ENCODE results near the gene U2AF2. TPM values are rescaled to one million over a fixed set of nuclear protein-coding genes. Genes with fewer than 3 reads are reported as not detected.

Gene U2AF2
- total RNA-seq, 2 experiments from 2014 or later = 211 to 264 TPM

- Histone ChIP-seq H3K9me2 (ENCODE audit: insufficient read depth, low read length) (no peaks in the 10 kb centered on the region), H3K27ac (ENCODE audit: low read depth, low read length, poor library complexity, severe bottlenecking) (no peak overlapping the region), H3K4me3 (ENCODE audit: low read depth, low read length, poor library complexity, severe bottlenecking) (peak overlapping the region; percentile 67), H3K79me2 (ENCODE audit: insufficient read depth, low read depth, low read length) (no peaks in the 10 kb centered on the region), H4K20me1 (ENCODE audit: insufficient read depth, low read length) (no peaks in the 10 kb centered on the region), H3K4me2 (ENCODE audit: low read length) (peak overlapping the region; percentile 91), H2AFZ (ENCODE audit: low read length) (peak overlapping the region; percentile 46; the same call in 1 of the 2 replicates), H3K9me3 (ENCODE audit: low read length) (no peaks in the 10 kb centered on the region), H3K36me3 (ENCODE audit: insufficient read depth, low read length) (peaks cover 8% of the 10 kb centered on the region; the same call in 1 of the 2 replicates), H3K4me1 (ENCODE audit: insufficient read depth, low read length, poor library complexity, severe bottlenecking) (peaks cover 11% of the 10 kb centered on the region)
- CTCF ChIA-PET (ENCODE audit: unreplicated experiment) = interaction anchor here (0.7 kb wide), 1 partner anchor 38 kb away, joined by 3 read pairs; no protein-coding TSS in a partner anchor
- BruUV-seq (replicated peaks) = no TSS peak
- POLR2A ChIA-PET = interaction anchor here (0.5 to 1.3 kb wide), 14 partner anchors 8 to 690 kb away, joined by 3 to 15 read pairs (median 4); partner anchors contain the start of genes FIZ1, U2AF2 and ZSCAN5A
- no peak for DNase-seq (ENCODE audit: low spot score)
- intact Hi-C loops (cut with micrococcal nuclease; ENCODE audit: unreplicated experiment) = no loop called here
- no peak for TF ChIP-seq CTCF (conservative IDR thresholded peaks at IDR 0.05; ENCODE audit: low read length)
- no peak for TF ChIP-seq EZH2phosphoT487 (IDR thresholded peaks at IDR 0.05; ENCODE audit: borderline replicate concordance, low read depth, low read length)
Observed at GRCh38 chr19:55625004-55625326, 29.9 kb upstream of the U2AF2 start.

DNA sequence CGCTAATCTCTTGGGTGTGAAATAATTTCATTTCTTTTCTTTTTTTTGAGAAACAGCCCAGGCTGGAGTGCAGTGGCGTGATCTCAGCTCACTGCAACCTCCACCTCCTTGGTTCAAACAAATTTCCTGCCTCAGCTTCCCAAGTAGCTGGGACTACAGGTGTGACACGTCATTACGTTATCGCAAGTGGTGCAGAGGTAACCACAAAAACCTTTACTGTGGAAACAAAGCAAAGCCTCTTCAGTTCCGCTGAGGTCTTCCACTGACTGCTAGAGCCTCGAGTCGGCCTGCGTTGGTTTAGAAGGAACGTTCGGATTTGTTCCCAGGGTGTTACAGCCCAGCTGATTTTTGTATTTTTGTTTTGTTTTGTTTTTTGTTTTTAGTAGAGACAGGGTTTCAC is 28.5 kb upstream of the U2AF2 start:
- no peaks in the 10 kb centered on the region for H4K20me1 ChIP-seq (ENCODE audit: insufficient read depth, low read length)
- no TSS peak for BruUV-seq (replicated peaks)
- H3K79me2 ChIP-seq (ENCODE audit: insufficient read depth, low read depth, low read length) = no peaks in the 10 kb centered on the region
- DNase-seq (ENCODE audit: low spot score) = no peak
- no peak overlapping the region for H3K4me3 ChIP-seq (ENCODE audit: low read depth, low read length, poor library complexity, severe bottlenecking)
- no peaks in the 10 kb centered on the region for H3K36me3 ChIP-seq (ENCODE audit: insufficient read depth, low read length)
- H3K9me2 ChIP-seq (ENCODE audit: insufficient read depth, low read length) = no peaks in the 10 kb centered on the region
- ChIA-PET POLR2A (no interaction called here), CTCF (ENCODE audit: unreplicated experiment) (interaction anchor here (0.9 kb wide), 1 partner anchor 20 kb away, joined by 3 read pairs; no protein-coding TSS in a partner anchor)
- intact Hi-C loops (cut with micrococcal nuclease; ENCODE audit: unreplicated experiment) = no loop called here
- no peak overlapping the region for H3K4me2 ChIP-seq (ENCODE audit: low read length)
- peaks cover 11% of the 10 kb centered on the region for H3K4me1 ChIP-seq (ENCODE audit: insufficient read depth, low read length, poor library complexity, severe bottlenecking)
- H3K9me3 ChIP-seq (ENCODE audit: low read length) = no peaks in the 10 kb centered on the region
- no peak overlapping the region for H3K27ac ChIP-seq (ENCODE audit: low read depth, low read length, poor library complexity, severe bottlenecking)
- no peak overlapping the region for H2AFZ ChIP-seq (ENCODE audit: low read length)
- no peak for TF ChIP-seq CTCF (conservative IDR thresholded peaks at IDR 0.05; ENCODE audit: low read length)

DNA sequence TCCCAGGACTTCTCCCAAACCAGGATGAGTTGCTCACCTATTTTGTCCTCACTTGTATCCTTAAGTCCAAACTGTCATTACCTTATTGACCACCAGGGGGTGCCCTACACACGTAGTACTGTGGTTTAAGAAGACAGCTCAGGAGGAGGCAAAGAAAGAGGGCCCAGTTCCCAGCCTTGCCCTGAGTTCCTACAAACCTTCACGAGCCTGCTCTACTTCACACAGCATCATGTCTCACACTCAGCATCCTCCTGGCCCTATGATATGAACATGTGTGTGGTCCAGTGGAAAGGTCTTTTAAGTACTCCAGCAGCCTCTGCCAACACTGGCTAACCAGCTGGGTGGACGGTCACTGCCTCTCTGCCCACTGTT is 22.4 kb upstream of the U2AF2 start:
- intact Hi-C loops (cut with micrococcal nuclease; ENCODE audit: unreplicated experiment) = no loop called here
- BruUV-seq (replicated peaks) = no TSS peak
- Histone ChIP-seq H3K36me3 (ENCODE audit: insufficient read depth, low read length) (no peaks in the 10 kb centered on the region), H2AFZ (ENCODE audit: low read length) (no peak overlapping the region), H3K4me2 (ENCODE audit: low read length) (peak overlapping the region; percentile 30; the same call in 1 of the 2 replicates), H3K4me1 (ENCODE audit: insufficient read depth, low read length, poor library complexity, severe bottlenecking) (peaks cover 34% of the 10 kb centered on the region), H4K20me1 (ENCODE audit: insufficient read depth, low read length) (no peaks in the 10 kb centered on the region), H3K27ac (ENCODE audit: low read depth, low read length, poor library complexity, severe bottlenecking) (no peak overlapping the region), H3K4me3 (ENCODE audit: low read depth, low read length, poor library complexity, severe bottlenecking) (no peak overlapping the region), H3K9me3 (ENCODE audit: low read length) (no peaks in the 10 kb centered on the region), H3K79me2 (ENCODE audit: insufficient read depth, low read depth, low read length) (peaks cover 26% of the 10 kb centered on the region), H3K9me2 (ENCODE audit: insufficient read depth, low read length) (no peaks in the 10 kb centered on the region)
- ChIA-PET POLR2A (interaction anchor here (0.6 kb wide), 2 partner anchors 69 to 397 kb away, joined by 3 to 5 read pairs; no protein-coding TSS in a partner anchor), CTCF (ENCODE audit: unreplicated experiment) (interaction anchor here (0.7 to 1.6 kb wide), 2 partner anchors 15 to 22 kb away, joined by 3 read pairs; partner anchors contain the start of gene U2AF2)
- TF ChIP-seq CTCF (conservative IDR thresholded peaks at IDR 0.05; ENCODE audit: low read length) (peak; percentile 91), EZH2phosphoT487 (IDR thresholded peaks at IDR 0.05; ENCODE audit: borderline replicate concordance, low read depth, low read length) (no peak)
- peak; percentile 96 for DNase-seq (ENCODE audit: low spot score)

All from OCI-LY7 (cell line).